HL-60 (cell line): ENCODE results near the gene FGR.

Experiments
- DNase-seq, 2 experiments: peaks; one replicate each; pipeline ENCODE4 v3.0.0-alpha.2; 2010 to 2020; ENCODE audit warnings: low read depth in 1 of 2, low spot score in 1 of 2
- H3K27ac ChIP-seq: fragments of 250-450 bp; sonication (Bioruptor Pico); replicated peaks from 2 replicates; pipeline ENCODE4 v1.5.1; 2020; ENCODE audit warnings: mild to moderate bottlenecking, moderate library complexity
- H3K27me3 ChIP-seq: fragments of 250-450 bp; sonication (Bioruptor Pico); 2 replicates; pipeline ENCODE4 v1.5.1; 2021; ENCODE audit warnings: mild to moderate bottlenecking, moderate library complexity; ENCODE audit not compliant: insufficient read depth, poor library complexity, severe bottlenecking
- H3K4me3 ChIP-seq: replicated peaks from 2 replicates; pipeline ENCODE4 v1.5.1; 2011; ENCODE audit warnings: mild to moderate bottlenecking, control low read depth, low read length; ENCODE audit not compliant: insufficient read depth
- CTCF ChIP-seq: IDR thresholded peaks from one replicate; pipeline ENCODE4 v1.5.1; 2011; ENCODE audit warnings: low read length, control low read depth, inconsistent platforms; ENCODE audit not compliant: insufficient read depth
- GABPA ChIP-seq: IDR thresholded peaks from 2 replicates; pipeline ENCODE4 v1.6.1; 2012; ENCODE audit warnings: low read depth
- POLR2AphosphoS5 ChIP-seq: IDR thresholded peaks from 2 replicates; pipeline ENCODE4 v1.6.1; 2012; ENCODE audit warnings: low read depth
- REST ChIP-seq: IDR thresholded peaks from 2 replicates; pipeline ENCODE4 v1.6.1; 2012; ENCODE audit warnings: low read depth; ENCODE audit not compliant: insufficient replicate concordance
- SPI1 ChIP-seq: IDR thresholded peaks from 2 replicates; pipeline ENCODE4 v1.6.1; 2012; ENCODE audit warnings: low read depth, mild to moderate bottlenecking, borderline replicate concordance

FGR gene

GRCh38 chr1:27571439-27572018 lies 63.5 kb downstream of the FGR start:
- Histone ChIP-seq H3K4me3 (no peak overlapping the region), H3K27ac (no peak overlapping the region), H3K27me3 (no peaks in the 10 kb centered on the region)
- no peak for DNase-seq
- TF ChIP-seq POLR2AphosphoS5 (no peak), REST (no peak), SPI1 (no peak), CTCF (no peak), GABPA (no peak)

GRCh38 chr1:27570784-27571183 lies 64.2 kb downstream of the FGR start:
- no peak overlapping the region for H3K4me3 ChIP-seq
- H3K27ac ChIP-seq, result no peak overlapping the region
- TF ChIP-seq POLR2AphosphoS5 (no peak), GABPA (no peak), REST (no peak), CTCF (no peak), SPI1 (no peak)

GRCh38 chr1:27570356-27570755 lies 64.6 kb downstream of the FGR start:
- no peak for DNase-seq
- H3K4me3 ChIP-seq, result no peak overlapping the region
- H3K27ac ChIP-seq, result no peak overlapping the region
- H3K27me3 ChIP-seq, result no peaks in the 10 kb centered on the region
- no peak for TF ChIP-seq SPI1
- TF ChIP-seq GABPA, result no peak
- no peak for TF ChIP-seq REST
- TF ChIP-seq POLR2AphosphoS5, result no peak
- TF ChIP-seq CTCF, result no peak

More at GRCh38 chr1:27570784-27571183, 64.2 kb downstream of the FGR start:
- H3K27me3 ChIP-seq, result no peaks in the 10 kb centered on the region
- no peak for DNase-seq
